ENCODE measurements around the gene NLRC3. TPM values are rescaled to one million over a fixed set of nuclear protein-coding genes. Genes with fewer than 3 reads are reported as not detected.

The NLRC3 gene
- total RNA-seq, 1 donor from 2014 or later, result 0.41 TPM

DNA sequence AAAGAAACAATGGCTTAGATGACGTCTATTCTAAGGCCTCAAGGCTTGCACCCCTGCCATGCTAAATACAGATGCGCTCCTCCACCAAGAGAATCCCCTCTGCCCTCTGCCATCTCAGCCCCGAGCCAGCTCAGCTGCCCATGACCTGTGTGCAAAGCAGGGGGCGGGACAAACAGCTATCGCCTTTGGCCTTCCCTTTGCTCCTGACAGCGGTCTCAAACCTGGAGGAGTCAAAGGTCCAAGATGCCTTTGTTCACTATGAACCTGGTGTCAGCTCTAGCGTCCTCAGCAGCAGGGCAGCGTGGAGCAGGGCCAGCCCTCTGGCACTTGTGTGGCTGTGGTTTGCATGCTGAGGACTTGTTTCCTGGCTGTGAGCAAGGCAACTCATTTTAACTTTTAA is 21.9 kb upstream of the NLRC3 start:
- no peak for FAIRE-seq

DNA sequence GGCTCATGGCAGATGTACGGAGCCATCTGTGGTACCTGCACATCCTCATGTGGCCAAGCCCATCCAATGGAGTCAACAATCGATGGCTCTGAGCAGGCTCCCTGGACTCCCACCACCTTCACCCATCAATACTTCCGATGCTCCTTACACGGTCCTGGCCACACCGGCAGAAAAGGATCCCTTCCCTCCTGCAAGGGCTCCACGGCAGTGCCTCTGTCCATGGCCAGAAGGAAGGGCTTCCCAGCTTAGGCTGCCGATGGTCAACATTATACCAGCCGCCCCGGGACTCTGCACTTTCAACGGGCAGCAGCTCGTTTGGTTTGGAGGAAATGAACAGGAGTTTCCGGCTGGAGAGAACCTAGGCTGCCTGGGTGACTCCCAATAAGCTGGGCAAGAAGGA is 21.0 kb upstream of the NLRC3 start:
- peak in 1 of 2 donors; percentile 1 for DNase-seq (ENCODE audit: low spot score in 2 of 2)
- FAIRE-seq, result no peak

More for the DNA sequence above, 21.9 kb upstream of the NLRC3 start:
- peak in 1 of 2 donors; percentile 2 for DNase-seq (ENCODE audit: low spot score in 2 of 2)

DNA sequence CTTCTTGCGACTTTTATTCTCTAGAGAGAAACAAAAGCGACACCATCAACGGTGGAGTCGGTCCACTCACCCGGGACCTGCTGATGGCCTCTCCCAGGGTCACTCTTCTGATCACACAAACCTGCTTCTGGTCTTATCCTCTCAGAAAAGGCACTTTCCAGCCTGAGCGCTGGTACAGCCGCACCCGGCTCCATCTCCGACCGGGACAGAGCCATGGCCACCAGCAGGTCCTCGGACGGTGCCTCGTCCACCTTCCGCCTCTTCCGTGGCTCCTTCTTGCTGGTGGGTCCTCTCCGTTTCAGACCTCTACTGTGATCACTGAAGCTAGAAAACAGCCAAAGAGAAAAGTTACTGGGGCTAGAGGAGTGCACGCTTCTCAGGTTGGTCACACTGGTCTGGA is 20.5 kb upstream of the NLRC3 start:
- FAIRE-seq (no peak), DNase-seq (ENCODE audit: low spot score in 2 of 2) (no peak)

DNA sequence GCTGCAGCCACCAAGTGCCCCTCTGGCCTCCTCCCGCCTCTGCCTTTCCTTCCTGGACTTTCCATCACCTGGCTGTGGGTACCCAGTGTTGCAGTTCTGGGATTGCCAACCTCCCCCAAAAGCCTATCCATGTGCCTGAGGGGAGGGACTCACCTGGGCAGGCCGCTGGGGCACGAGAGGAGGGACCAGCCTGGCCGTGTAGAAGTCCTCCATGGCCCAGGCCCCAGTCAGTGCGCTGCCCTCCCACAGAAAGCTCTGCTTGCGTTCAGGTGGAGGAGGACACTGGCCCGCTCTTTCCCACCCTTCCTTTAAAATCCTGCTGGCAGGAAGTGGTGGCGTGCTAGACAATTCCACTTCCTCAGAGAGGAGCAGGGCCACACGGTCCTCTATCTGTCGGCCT is 20.0 kb upstream of the NLRC3 start:
- no peak for DNase-seq (ENCODE audit: low spot score in 2 of 2)
- no peak for FAIRE-seq

DNA sequence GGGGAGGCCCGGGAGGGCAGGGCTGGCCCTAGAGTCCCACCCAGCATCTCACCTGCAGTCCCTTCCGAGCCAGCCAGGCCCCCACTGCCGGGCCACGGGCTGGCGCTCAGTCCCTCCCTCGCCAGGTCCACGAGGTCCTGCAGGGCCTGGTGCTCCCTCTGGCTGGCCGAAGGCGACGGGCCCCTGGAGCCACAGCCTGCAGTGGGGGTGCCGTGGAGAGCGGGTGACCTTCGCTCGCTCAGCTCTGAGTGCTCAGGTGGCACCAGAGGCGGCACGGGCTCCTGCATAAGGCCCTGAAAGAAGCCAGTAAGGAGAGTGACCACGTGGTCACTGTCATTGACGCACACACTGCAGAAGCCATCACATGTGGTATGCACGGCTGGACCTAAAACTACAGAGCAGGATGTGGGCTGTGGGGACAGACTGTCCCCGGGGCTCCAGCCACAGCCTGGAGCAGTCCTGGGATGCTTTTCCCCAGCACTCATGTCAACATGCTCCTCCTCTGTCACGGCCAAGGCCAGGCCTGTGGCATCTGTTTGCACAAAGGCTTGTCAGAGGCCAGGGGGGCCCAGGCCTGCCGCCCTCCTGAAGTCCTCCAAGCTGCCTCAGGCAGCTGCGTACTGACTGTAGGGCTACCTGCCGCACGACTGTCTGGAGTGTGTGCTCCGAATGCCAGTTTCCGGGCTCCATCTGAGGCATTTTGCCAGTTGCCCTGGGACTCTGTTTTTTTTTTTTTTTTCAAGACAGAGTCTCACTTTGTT is 19.1 kb upstream of the NLRC3 start:
- FAIRE-seq (no peak), DNase-seq (ENCODE audit: low spot score in 2 of 2) (no peak)

DNA sequence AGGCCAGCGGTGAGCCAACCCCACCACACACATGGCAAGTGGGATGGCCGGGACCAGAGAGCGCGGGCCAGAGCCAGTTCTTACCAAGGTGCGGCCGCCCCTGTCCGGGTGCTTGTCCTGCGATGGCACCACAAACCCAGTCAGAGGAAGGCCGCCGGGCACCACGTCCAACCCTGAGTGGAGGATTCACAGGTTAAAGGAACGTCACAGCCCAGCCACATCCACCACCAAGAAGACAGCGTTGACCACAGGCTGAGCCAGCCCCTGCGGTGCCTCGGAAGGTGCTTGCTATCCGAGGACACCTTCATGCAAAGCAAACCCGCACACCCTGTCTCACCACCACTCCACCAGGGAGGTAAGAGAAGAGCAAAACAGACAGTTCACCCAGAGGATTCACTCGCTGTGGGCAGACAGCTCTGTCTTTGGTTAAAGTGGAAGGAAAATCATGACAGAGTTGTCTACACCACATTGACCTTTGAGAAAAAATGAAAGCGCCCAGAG is 18.4 kb upstream of the NLRC3 start:
- DNase-seq (ENCODE audit: low spot score in 2 of 2) (no peak), FAIRE-seq (no peak)

DNA sequence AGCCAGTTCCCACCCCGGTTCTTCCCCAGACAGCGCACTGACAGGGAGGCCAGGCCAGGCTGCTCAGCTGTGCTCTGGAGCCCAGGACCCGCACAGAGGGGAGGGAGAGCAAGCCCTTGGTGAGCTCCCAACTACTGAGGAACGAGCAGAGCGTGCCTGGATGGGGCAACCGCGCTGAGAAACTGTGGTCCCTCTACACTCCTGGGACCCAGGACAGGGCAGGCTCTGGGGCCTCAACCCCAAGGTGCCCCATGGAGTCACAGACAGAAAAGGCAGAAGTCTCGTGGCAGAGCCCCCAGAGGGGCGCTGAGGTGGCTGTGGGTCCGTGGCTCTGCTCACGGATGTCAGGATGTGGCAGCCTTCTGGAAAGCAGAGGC is 17.9 kb upstream of the NLRC3 start:
- FAIRE-seq (no peak), DNase-seq (ENCODE audit: low spot score in 2 of 2) (no peak)

DNA sequence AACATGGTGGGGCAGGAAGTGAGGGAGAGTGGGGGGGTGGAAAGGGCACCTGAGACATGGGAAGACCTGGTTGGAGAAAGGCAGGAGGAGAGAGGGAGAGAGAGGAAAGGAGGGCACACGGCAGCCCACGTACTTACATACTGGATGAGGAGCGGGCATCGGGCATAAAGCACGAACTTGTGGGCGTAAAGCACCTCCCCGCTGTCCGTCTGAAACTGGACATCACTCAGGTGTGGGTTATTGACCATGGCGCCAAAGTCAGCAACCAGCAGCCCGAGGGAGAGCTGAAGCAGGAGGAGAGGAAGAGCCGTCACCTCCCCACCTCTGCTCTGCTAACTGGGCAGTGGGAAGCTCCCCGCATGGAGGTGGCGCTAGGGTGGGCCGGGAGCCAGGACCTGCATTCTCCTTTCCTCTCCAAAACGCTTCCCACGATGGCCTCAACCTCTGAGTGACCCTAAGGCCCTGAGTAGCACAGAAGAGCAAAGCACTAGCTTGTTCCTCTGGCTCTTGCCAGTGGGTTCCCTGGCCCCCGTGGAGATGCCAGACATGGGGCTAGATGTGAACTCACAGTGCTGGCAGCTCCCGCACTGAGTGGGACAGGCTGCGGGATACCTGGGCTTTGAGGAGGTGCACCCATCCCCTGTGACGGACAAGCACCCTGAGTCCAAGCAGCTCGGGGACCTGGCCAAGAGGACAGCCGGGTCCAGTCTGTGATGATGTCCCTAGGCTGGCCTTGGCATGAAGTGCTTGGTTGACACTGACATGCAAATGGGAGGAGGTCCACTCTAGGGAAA is 17.3 kb upstream of the NLRC3 start:
- DNase-seq (ENCODE audit: low spot score in 2 of 2) (no peak), FAIRE-seq (no peak)

DNA sequence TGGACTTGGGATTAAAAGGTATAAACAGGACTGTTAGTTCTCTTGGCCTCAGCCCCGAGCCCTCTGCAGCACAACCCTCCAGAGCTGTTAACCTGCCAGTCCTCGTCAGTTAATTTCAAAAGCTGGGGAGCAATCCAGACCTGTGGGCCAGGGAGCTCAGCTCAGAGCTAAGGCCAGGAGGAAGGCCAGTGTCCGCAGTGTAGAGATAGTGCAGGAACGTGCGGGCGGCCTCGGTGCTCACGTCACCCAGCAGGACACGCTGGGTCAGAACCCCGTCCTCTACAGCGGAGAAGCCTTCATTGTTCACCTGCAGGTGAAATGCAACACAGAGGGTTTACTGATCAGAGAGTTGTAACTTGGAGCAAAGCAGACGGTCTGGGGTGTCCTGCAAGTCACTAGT is 15.4 kb upstream of the NLRC3 start:
- FAIRE-seq (no peak), DNase-seq (ENCODE audit: low spot score in 2 of 2) (no peak)

DNA sequence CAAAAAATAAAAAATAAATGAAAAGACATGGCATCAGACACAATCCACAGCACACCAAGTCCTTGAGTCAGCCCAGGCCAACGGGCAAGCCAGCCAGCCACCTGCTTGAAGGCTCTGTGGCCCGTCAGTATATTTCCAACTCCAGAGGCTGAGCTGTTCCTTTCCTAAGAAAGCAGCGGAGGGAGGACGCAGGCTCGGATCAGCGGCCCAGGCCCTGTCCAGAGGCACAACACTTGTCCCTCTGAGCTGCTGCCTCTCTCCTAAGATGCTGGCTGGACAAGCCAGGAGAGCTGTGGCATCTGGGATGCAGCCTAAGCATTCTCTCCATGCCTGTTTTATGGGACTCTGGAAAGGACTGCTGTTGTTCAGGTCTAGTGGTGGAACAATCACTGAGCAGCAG is 14.8 kb upstream of the NLRC3 start:
- DNase-seq (ENCODE audit: low spot score in 2 of 2) (no peak), FAIRE-seq (no peak)

DNA sequence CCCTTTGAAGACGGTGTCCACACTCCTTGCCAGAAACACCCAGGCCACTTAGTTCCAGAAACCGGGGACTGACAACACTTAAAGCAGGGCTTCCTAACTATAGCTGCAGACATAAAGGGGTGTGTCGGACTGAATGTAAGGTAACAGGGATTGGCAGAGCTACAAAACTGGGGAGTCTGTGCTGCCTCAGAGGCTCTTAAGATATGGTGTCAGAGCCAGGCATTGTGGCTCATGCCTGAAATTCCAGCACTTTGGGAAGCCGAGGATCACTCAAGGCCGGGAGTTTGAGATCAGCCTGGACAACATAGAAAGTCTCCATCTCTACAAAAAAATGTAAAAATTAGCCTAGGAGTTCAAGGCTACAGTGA is 14.2 kb upstream of the NLRC3 start:
- DNase-seq (ENCODE audit: low spot score in 2 of 2) (no peak), FAIRE-seq (no peak)

DNA sequence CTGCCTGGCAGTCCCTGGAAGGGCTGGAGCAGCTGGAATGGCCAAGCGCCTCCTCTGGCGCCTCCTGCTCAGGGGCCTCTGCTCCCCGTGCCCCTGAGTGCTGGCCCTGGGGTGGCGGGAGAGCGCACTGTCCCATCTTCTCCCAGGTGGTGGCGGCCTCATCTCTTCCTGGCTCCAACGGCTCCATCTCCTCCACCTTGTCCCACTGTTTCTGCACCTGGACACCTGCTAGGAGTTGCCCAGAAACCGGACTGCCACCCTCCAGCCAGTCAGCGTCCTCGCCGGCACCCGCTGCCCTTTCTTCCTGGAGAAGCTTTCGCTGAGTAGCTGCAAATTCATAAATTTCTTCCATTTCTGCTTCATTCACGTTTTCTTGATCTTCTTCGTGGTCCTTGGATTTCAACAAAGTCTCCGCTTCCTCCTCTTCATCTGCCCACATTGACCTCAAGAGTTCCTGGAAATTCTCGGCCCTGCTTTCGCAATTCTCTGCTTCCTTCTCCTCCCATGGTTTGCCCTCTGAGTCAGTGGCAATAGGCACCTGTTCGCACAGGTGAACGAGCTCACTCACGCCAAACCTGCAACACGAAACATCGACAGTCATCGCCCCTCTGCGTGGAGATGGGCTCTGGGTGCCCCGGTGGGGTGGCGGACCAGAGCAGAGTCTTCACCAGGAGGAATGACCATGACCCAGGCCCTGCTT is 13.7 kb upstream of the NLRC3 start:
- no peak for DNase-seq (ENCODE audit: low spot score in 2 of 2)
- FAIRE-seq, result no peak

DNA sequence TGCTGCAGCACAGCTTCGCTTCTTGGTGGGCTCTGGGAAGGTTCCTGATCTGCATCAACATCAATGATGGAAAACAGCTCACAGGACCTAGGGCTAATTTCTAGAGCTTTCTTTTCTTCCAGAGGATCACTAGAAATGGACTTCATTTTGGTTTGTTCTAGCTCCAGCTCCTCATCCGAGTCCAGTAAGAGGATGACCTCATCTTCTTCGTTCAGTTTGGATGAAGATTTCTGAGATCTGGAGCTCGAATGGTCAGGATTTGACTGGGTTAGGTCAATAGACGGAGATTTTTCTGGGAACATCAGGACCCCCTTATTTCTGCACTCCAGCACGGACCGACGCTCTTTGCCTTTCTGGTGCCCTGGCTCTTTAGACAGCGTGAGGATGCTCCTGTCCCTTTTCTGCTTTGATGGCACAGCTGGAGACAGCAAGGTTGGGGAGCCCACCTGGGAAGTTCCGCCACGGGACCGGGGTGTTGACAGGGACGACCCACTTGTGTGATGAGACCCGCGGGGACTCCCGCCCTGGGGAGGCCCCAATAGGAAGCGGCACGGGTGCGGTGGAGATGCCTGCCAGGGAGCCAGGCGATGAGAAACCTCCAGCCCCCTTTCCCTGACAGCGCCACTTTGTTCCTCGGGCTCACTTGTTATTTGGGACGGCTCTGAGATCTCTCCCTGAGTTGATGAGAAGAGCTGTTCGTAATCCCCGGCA is 12.9 kb upstream of the NLRC3 start:
- no peak for DNase-seq (ENCODE audit: low spot score in 2 of 2)
- no peak for FAIRE-seq

DNA sequence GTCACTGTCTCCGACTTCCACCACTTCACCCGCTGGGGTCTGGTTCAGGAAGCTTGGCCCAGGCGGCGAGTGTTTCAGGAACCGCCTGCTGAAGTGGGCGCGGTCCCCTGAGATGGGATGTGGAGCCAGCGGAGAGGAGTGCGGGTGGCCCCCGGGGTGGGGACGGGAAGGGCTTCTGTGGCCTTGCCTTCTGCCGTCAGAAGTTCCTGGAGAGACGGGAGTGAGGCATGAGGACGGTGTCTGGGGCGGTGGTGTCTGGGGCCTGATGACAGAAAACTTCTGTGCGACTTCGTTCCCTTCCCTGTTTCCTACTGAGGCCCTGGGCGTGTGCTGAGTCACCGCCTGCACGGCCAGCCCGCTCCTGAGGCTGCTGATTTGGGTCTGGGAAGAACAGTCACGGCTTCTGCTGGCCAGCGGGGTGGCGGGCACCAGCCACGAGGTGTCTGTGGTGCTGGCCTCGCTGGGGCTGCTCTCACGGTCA is 12.3 kb upstream of the NLRC3 start:
- FAIRE-seq, result no peak

DNA sequence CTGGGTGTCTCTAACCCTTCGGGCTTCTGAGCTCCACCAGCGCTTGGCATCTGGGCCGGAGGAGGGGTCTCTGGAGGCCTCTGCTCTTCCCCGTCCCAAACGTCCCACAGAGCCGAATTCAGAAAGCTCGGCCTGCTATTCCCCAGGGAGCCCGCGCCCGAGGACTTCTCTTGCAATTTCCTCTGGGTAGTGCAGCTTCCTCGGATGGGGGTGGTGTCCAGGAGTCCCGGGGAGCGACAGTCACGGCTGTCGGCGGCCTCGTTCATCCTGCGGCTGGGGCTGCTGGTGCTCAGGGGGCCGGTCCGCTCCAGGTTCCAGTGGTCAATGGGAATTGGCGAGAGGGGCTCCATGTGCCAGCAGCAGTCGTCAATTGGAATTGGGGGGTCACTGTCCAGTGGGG is 11.8 kb upstream of the NLRC3 start:
- DNase-seq (ENCODE audit: low spot score in 2 of 2), result no peak
- no peak for FAIRE-seq

More for the DNA sequence above, 12.3 kb upstream of the NLRC3 start:
- no peak for DNase-seq (ENCODE audit: low spot score in 2 of 2)

DNA sequence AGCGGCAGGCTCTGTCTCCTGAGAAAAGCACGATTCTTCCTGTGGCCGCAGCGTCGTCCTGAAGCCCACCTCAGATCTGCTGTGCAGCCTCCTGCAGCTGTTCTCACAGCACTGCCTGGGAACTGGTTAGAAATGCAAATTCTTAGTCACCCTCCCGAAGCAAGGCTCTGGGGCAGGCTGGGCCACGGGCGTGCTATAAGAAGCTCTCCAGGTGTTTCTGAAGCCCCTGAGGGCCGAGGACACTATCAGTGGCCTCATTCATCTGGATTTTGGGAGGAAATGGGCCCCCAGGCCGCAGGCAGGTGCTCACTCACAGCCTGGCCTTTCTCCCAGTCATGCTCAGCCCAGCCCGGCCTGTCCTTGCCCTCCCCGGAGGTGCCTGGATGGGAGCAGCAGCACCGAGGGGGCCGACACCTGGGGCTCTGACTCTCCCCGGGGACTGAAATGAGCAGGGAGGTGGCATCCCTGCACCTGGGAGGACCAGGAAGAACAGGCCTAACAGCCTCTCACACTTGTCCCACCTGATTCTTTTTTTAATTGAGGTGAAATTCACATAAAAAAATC is 10.4 kb upstream of the NLRC3 start:
- DNase-seq (ENCODE audit: low spot score in 2 of 2), result no peak
- FAIRE-seq, result no peak

DNA sequence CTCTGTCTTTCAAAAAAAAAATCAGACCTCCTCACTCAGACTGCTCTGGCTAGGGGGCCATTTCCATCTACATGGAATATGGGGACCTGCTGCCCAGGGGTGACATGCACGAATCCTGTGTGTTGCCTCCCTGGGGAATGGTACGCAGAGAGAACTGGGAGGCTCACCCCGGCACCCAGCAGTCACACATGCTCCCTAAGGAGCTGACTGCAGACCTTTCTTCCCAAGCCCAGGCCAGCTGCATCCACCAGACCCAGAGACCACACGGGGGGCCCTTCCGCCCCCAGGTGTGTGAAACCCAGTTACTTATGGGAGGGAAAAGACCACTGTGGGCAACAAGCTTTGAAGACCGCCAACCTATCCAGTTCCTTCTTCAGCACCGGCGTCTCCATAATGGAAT is 7.2 kb upstream of the NLRC3 start:
- DNase-seq (ENCODE audit: low spot score in 2 of 2) (no peak), FAIRE-seq (no peak)

DNA sequence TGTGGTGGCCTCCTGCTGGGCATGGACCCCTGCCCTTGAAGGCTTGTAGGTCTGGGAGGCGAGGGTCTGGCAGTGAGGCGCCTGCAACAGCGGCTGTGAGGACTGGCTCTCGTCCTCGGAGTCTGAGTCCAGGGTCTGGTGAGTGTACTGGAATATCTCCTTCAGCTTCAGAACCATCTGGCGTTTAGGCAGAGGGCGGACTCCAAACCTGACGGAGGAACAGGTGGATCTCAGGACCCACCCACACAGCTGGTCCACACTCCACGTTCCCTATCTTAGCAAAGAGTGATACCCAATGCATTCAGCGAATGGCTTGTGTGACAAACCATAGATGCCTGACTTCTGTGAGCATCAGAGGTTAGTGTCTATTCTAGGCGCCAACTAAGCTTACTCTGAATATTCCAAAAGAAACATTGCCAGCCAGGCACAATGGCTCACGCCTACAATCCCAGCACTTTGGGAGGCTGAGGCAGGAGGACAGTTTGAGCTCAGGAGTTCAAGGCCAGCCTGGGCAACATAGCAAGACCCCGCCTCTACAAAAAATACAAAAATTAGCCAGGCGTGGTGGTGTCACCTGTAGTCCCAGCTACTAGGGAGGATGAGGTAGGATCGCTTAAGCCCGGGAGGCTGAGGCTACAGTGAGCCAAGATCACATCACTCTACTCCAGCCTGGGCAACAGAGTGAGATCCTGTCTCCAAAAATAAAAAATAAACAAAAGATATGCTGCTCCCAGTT is 6.3 kb upstream of the NLRC3 start:
- no peak for FAIRE-seq
- no peak for DNase-seq (ENCODE audit: low spot score in 2 of 2)

Measured in frontal cortex (tissue), 4 donors.